ENCODE results near the gene CAPZB.

The CAPZB gene

DNA sequence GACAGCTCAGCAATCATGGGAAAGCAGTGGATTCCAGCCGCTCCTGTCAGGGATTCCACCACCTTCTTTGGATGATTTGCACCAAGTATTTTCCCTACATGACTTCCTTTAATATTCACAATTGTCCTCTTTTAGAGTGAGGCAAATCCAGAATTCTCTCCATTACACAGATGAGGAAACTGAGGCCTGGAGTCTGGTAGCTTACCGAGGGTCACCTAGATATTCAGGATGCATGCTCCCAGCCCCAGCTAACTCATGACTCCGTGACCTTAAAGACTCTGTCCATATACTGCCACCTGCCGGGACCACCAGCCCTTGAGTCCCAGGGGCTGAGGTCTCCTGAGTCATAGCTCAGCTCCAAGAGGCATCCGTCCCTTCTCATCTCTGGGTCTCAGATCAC, 80.6 kb downstream of the CAPZB start:
- DNase-seq = no peak

DNA sequence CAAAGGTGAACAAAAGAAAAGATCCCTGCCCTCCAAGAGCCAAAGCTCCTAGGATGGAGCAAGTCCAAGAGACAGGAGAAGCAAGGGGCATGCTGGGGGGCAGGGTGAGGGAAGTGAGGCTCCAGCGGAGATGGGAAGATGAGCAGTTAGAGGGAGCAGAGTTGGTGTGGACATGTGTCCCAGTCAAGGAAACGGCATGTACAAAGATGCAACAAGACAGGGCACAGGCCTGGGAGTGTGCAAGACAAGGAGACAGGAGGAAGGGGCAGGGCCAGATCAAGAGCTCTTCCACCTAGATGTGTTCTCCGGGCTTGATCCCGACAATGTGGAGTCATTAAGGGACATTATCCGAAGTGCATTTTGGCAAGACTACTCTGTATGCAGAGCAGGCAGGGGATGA, 82.1 kb downstream of the CAPZB start:
- DNase-seq = no peak

DNA sequence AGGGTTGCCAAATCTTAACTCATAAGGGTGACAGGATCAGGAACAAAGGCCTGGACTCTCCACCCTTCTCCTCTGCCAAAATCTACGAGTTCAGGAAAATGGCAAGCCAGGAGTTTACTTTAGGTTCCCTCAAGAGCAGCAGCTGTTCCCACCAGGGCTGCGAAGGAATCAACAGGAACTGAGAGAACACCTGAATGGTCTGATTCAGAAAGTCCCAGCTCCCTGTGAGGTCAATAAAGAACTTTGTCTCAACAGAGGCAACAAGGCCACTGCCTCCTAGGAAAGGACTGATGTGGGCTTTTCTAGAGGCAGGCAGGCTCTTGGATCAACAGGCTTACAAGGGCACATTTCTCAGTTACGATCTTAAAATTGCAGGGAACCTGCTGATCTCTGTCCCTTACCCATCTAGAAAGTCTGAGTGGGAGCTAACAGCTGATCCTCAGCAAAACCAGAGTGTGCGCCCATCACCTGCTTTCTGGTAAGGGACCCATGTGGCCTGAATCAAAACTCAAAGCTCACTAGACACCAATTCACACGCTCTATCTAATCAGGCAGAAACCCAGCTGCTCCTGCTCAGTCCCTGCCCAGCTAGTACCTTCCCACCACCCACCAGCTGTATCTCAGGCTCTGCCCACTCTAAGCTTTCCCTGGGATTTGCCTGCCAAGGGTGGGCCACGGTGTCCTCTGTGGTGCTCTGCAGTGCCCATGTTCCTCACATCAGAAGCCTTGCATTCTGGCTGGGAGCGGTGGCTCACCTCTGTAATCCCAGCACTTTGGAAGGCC, 83.1 kb downstream of the CAPZB start:
- no peak for DNase-seq

DNA sequence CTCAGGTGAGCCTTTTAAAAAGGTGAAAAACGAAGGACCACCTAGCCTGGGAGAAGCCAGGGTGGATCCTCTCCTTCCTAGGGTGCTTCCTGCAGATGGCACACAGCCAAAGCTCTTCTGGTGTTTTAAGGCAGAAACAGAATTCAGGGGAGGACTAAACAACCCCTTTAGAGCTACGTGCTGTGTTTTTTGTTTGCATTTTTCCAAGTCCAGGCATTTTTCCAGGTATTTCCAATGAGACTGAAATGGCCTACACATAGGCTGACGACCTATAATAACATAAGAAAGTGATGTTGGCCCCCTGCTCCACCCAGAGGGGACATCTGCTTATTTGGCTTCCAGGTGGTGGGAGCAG, 83.8 kb downstream of the CAPZB start:
- no peak for DNase-seq

DNA sequence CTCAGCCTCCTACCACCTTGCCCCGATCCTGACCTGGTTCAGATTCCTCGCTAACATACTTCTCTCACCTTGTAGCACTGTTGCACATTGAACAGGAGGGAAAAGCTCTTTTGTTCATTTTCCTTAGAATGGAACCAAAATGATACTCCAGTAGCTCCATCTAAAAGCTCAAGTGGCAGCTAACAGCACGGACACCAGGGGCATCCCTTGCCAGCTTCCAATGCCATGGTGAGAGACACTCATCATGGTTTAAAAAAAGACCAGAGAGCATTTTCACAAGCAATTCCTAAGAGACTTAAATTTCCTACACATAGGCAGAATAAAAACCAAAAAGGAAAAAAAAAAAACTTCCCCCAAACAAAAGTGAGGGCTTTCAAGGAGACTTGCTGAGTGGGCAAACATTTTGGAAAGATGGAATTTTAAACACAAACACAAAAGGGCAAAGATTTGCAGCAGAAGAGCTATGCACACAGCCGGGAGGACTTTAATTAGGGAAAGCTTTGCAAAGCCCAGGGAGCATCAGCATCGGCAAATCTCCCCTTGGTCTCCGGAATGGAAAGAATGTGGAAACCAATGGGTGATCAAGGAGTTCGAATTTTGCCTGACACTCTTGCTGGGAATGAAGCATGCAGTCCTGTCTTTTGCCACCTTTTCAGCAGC, 84.3 kb downstream of the CAPZB start:
- DNase-seq = no peak

DNA sequence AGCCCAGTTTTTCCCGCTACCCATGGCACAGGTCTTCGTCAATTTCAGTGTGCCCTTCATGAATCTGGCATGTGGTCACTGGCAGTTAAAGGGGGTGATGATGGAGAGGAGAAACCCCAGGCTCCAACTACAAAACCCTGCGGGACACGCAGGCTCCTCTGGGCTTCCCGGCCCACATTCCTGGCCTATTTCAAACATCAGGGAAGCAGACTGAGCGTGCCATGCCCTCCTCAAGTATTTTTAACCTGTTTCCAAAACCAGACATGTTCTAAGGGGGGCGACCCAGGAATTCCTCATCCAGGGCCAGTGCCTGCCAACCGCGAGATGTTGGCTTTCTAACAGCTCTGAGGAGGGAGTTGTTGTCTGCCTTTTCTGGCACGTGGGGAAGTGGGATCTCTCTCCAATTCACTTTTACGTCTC, 85.1 kb downstream of the CAPZB start:
- no peak for DNase-seq

GRCh38 chr1:19398309-19398760, 87.0 kb downstream of the CAPZB start:
- no peak for DNase-seq

GRCh38 chr1:19397217-19397945, 88.0 kb downstream of the CAPZB start:
- no peak for DNase-seq

GRCh38 chr1:19396280-19396679, 89.1 kb downstream of the CAPZB start:
- DNase-seq = no peak

- DNase-seq = no peak
Measured at GRCh38 chr1:19395678-19396192, 89.6 kb downstream of the CAPZB start.

- DNase-seq = no peak
Measured at GRCh38 chr1:19393046-19393445, 92.3 kb downstream of the CAPZB start.

DNA sequence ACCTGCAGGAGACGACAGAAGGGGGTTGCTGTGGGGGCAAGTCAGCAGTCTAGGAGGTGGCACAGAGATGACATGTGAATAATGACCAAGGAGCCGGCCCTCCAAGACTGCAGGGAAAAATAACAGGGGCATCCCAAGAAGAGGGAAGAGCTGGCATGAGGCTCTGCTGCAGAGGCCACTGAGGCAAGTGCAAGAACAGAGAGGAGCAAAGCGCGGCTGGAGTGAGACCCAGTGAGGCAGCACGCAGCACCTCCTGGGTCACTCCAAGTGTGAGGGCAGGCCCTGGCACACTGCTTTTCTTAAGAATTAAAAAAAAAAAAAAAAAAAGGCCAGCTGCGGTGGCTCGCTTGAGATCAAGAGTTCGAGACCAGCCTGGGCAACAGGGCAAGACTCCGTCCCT, 93.1 kb downstream of the CAPZB start:
- no peak for DNase-seq

DNA sequence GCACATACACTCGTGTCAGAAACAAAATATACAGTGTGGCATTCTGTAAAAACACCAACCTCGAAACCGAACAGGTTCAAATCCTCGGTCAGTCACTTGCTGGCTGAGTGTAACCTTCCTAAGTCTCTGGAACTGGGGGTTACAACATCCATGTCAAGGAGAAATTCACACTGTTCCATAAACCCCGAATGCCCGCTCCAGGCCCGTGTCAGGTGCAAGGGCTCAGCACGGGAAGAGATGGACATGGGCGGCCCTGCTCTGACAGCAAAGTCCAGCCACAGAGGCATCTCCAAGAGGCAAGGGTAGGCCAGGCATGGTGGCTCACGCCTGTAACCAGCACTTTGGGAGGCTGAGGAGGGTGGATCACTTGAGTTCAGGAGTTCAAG, 93.8 kb downstream of the CAPZB start:
- DNase-seq = no peak

GRCh38 chr1:19390901-19391595, 94.3 kb downstream of the CAPZB start:
- DNase-seq = peak; percentile 52

GRCh38 chr1:19390166-19390850, 95.0 kb downstream of the CAPZB start:
- DNase-seq = no peak

DNA sequence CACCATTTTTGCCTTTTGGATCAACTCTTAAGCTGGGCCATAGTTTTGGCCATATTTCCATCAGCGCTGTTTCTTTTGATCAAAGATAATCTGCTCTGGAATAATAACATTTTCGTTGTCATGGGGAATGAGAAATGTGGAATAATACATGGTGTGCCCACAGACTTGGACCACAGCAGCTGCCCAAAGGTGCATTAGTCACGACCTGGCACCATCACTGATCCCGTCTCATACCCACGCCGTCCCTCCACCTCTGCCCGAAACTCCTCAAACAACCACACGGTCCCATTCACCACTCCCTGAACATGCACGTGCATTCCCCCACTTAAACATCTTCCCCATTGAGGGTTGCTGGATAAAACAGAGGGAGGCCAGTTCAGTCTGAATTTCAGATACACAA, 96.4 kb downstream of the CAPZB start:
- DNase-seq = no peak

DNA sequence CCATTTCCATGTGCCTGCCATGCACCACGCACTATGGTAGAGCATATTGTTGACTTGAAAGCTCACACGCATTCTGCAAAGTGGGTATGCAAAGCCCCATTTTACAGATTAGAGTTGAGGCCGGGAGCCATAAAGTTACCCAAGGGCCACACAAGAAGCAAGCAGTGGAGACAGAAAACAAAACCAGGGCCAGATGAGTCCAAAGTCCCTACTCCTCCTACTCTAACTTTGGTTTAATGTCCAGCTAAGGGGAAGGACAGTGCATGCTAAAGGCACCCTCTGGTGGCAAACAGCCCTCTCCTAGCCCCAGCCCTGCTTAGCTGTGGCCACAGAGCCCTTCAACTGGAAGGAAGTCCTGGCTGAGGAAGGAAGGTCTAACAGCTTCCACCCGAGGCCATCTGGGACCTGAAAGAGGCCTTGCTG, 98.3 kb downstream of the CAPZB start:
- no peak for DNase-seq

- no peak for DNase-seq
Measured at GRCh38 chr1:19385869-19386591, 99.3 kb downstream of the CAPZB start.

DNA sequence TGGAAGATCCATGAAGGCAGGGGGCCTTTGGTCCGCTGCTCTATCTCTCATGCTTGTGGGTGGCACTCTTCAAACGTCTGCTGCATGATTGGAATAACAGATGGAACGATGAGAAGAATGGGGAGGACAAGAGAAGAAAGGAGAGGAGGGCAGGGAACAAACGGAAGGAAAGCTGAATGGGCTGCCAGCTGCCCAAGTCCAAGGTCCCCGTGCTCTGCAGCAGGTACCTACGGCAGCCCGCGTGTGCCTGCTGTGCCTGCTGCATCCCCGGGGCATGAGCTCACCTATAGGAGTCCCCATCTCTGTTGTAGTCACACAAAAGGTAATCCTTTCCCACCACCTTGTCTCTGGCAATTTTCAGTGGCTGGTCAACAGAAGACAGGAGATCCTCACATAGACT, 100.1 kb downstream of the CAPZB start:
- DNase-seq = no peak

- DNase-seq = no peak
Measured at GRCh38 chr1:19384772-19385187, 100.6 kb downstream of the CAPZB start.

- no peak for DNase-seq
Measured at GRCh38 chr1:19384113-19384512, 101.2 kb downstream of the CAPZB start.

DNA sequence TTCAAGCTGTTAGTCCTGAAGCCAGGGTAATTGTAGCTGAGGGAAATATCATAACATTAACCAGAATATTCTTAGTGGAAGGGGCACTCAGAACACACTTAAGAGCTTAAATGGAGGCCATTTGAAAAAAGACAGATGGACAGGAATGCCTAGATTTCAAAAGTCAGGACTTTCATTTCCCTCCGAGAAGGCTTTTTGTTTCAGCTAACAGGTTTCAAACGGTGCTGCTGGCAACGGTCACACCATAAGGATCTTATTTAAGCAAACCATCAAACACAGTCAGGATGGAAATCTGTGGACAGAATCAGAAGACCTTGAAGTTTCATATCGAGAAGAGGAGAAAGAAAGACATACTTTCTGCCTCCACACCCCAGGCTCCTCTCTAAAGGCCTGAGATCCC, 103.1 kb downstream of the CAPZB start:
- no peak for DNase-seq
